NT2/D1 (cell line): ENCODE measurements around the gene RSBN1L.
"Not testable (repeated sequence)": the region's sequence is repeated elsewhere in the genome, so short reads cannot be mapped to it uniquely, and the experiment has no call there.

Experiments used
- DNase-seq: peaks from one replicate; pipeline ENCODE4 v3.0.0-alpha.2; 2011; ENCODE audit warnings: low read depth, low spot score
- H3K27me3 ChIP-seq: 2 replicates; pipeline ENCODE4 v1.6.0; 2011; ENCODE audit warnings: mild to moderate bottlenecking; ENCODE audit not compliant: insufficient read length, insufficient read depth
- H3K36me3 ChIP-seq: 2 replicates; pipeline ENCODE4 v1.6.1; 2011; ENCODE audit warnings: mild to moderate bottlenecking, low read length, mixed read lengths; ENCODE audit not compliant: insufficient read depth, insufficient read length
- H3K4me1 ChIP-seq: 2 replicates; pipeline ENCODE4 v1.5.1; 2011; ENCODE audit not compliant: insufficient read depth, insufficient read length
- H3K4me3 ChIP-seq: 2 replicates; pipeline ENCODE4 v1.5.1; 2011; ENCODE audit warnings: low read depth; ENCODE audit not compliant: insufficient read length
- H3K9ac ChIP-seq: 2 replicates; pipeline ENCODE4 v1.6.0; 2011; ENCODE audit warnings: low read depth; ENCODE audit not compliant: insufficient read length
- H3K9me3 ChIP-seq: 2 replicates; pipeline ENCODE4 v1.5.1; 2011; ENCODE audit warnings: mild to moderate bottlenecking, low read length; ENCODE audit not compliant: insufficient read depth
- SUZ12 ChIP-seq: IDR thresholded peaks from 2 replicates; pipeline ENCODE4 v1.6.1; 2011; ENCODE audit not compliant: insufficient read length, insufficient read depth; ENCODE audit errors: extremely low read depth
- YY1 ChIP-seq: IDR thresholded peaks from 2 replicates; pipeline ENCODE4 v1.6.1; 2011; ENCODE audit not compliant: insufficient read length, insufficient read depth
- ZNF274 ChIP-seq: IDR thresholded peaks from 2 replicates; pipeline ENCODE4 v1.6.1; 2011; ENCODE audit warnings: mild to moderate bottlenecking, low read depth, low read length

The RSBN1L gene

GRCh38 chr7:77696057-77696642 lies at the start of gene RSBN1L:
TSS of gene RSBN1L (plus strand) at chr7:77696459. CDS start at chr7:77696470, 11 bp downstream.
- DNase-seq, result peak; percentile 96
- TF ChIP-seq YY1, result peak; percentile 68
- no peak for TF ChIP-seq SUZ12
- no peaks in the 10 kb centered on the region for H3K4me1 ChIP-seq

GRCh38 chr7:77648742-77649338 lies 47.4 kb upstream of the RSBN1L start:
- no peak overlapping the region for H3K4me3 ChIP-seq
- no peaks in the 10 kb centered on the region for H3K27me3 ChIP-seq
- no peak for DNase-seq
- peaks cover 17% of the 10 kb centered on the region for H3K36me3 ChIP-seq
- no peak for TF ChIP-seq ZNF274
- no peak for TF ChIP-seq YY1
- TF ChIP-seq SUZ12, result no peak
- no peak overlapping the region for H3K9ac ChIP-seq
- no peaks in the 10 kb centered on the region for H3K4me1 ChIP-seq
- no peaks in the 10 kb centered on the region for H3K9me3 ChIP-seq

More at GRCh38 chr7:77696057-77696642, at the start of gene RSBN1L:
- peak within 1 kb of the TSS; percentile 94 for H3K9ac ChIP-seq
- no peaks in the 10 kb centered on the region for H3K9me3 ChIP-seq
- H3K27me3 ChIP-seq, result no peaks in the 10 kb centered on the region
- H3K4me3 ChIP-seq, result peak within 1 kb of the TSS; percentile 93
- H3K36me3 ChIP-seq, result no peaks in the 10 kb centered on the region

GRCh38 chr7:77649716-77650349 lies 46.4 kb upstream of the RSBN1L start:
- DNase-seq, result no peak
- Histone ChIP-seq H3K4me3 (no peak overlapping the region), H3K27me3 (no peaks in the 10 kb centered on the region), H3K9ac (no peak overlapping the region), H3K4me1 (no peaks in the 10 kb centered on the region), H3K9me3 (no peaks in the 10 kb centered on the region), H3K36me3 (peaks cover 16% of the 10 kb centered on the region)
- TF ChIP-seq SUZ12 (no peak), ZNF274 (no peak), YY1 (no peak)

GRCh38 chr7:77651575-77652162 lies 44.6 kb upstream of the RSBN1L start:
- Histone ChIP-seq H3K4me1 (no peaks in the 10 kb centered on the region), H3K9me3 (no peaks in the 10 kb centered on the region), H3K4me3 (no peak overlapping the region), H3K36me3 (peaks cover 23% of the 10 kb centered on the region), H3K27me3 (no peaks in the 10 kb centered on the region), H3K9ac (no peak overlapping the region)
- TF ChIP-seq ZNF274 (no peak), SUZ12 (no peak), YY1 (no peak)
- DNase-seq, result no peak

- H3K9ac ChIP-seq, H3K27me3 ChIP-seq, DNase-seq, H3K9me3 ChIP-seq, H3K4me3 ChIP-seq, H3K4me1 ChIP-seq: not testable (repeated sequence)
- peaks cover 26% of the 10 kb centered on the region for H3K36me3 ChIP-seq
These were observed 43.4 kb upstream of the RSBN1L start for GRCh38 chr7:77652826-77653225.

GRCh38 chr7:77653572-77653971 lies 42.7 kb upstream of the RSBN1L start:
- Histone ChIP-seq H3K9me3 (no peaks in the 10 kb centered on the region), H3K4me1 (no peaks in the 10 kb centered on the region), H3K4me3 (no peak overlapping the region), H3K9ac (no peak overlapping the region), H3K27me3 (no peaks in the 10 kb centered on the region), H3K36me3 (peaks cover 31% of the 10 kb centered on the region)
- no peak for TF ChIP-seq ZNF274
- no peak for TF ChIP-seq YY1
- no peak for TF ChIP-seq SUZ12
- DNase-seq, result no peak

DNA sequence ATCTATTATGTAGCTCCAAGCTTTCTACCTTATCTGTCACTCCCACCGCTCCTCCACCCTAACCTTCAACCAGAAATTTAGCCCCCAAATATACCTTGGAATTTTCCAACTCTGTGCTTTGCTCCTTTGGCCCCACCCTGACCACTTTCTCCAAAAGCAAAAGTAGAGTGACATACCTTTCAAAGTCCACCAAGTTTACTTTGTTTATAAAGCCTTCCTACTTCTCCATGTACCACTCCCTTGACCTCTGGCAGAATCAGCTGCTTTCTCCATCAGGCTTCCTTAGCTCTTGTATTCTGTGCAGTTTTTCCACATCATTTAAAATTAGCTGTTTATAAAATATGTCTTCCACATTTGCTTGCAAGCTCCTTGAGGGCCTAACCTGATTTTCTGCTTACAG lies 40.9 kb upstream of the RSBN1L start:
- Histone ChIP-seq H3K4me1 (no peaks in the 10 kb centered on the region), H3K9ac (no peak overlapping the region)
- TF ChIP-seq YY1 (no peak), ZNF274 (no peak), SUZ12 (no peak)

More for the DNA sequence above, 40.9 kb upstream of the RSBN1L start:
- DNase-seq, result no peak
- Histone ChIP-seq H3K9me3 (no peaks in the 10 kb centered on the region), H3K4me3 (no peak overlapping the region), H3K36me3 (peaks cover 31% of the 10 kb centered on the region), H3K27me3 (no peaks in the 10 kb centered on the region)
